NCI-H146 (cell line): ENCODE results near the gene HOMEZ.

Experiments
- DNase-seq: peaks from one replicate; lab custom pipeline; 2025; lab: John Stamatoyannopoulos, UW

Gene HOMEZ

DNA sequence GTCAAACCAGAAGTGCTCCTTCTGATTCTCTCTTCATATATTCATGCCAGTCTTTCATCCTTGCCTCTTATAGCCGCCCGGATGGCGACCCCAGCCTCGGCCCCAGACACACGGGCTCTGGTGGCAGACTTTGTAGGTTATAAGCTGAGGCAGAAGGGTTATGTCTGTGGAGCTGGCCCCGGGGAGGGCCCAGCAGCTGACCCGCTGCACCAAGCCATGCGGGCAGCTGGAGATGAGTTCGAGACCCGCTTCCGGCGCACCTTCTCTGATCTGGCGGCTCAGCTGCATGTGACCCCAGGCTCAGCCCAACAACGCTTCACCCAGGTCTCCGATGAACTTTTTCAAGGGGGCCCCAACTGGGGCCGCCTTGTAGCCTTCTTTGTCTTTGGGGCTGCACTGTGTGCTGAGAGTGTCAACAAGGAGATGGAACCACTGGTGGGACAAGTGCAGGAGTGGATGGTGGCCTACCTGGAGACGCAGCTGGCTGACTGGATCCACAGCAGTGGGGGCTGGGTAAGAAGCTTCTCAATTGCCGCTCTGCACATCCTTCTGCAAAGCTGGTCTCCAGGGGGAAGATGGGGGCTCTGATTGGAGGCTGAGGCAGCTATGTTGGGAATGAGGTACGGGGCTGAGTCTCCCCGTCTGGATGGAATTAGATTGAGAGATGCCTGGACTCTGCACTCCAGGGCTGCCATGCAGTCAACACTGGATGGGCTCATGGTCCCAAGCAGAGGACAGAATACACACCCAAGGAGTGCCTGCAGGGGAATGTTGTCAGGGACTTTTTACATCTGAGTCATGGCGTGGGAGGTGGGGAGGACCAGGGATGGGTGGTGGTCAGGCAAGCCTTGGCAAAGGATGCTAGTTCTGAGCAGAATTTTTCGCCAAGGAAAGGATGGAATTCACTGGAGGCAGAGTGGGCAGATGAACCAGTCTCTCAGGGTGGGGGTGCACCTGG, 22.0 kb upstream of the HOMEZ start:
- no peak for DNase-seq

DNA sequence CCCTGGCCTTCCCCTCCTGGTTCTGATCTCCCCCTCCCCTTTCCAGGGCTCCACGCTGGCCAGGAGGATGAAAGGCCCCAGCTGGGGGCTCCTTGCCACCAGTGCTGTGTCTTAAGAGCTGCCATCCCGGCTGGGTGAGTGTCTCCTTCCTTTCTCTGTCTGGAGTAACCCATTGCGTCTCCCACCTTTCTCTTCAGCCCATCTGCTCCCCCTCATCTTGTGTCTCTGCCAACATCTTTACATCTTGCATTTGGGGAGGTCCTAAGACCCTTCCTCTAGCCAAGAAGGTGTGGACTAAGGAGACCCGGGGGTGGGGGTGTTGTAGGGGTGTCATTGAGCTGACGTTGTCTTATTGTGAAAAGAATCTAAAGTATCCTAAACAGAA, 21.2 kb upstream of the HOMEZ start:
- DNase-seq: no peak

- peak; percentile 93 for DNase-seq
Observed at GRCh38 chr14:23306412-23307145, 20.6 kb upstream of the HOMEZ start, which contains the start of gene BCL2L2. TSS of gene BCL2L2 (plus strand) at chr14:23306833. CDS start at chr14:23307768, 935 bp downstream.

DNA sequence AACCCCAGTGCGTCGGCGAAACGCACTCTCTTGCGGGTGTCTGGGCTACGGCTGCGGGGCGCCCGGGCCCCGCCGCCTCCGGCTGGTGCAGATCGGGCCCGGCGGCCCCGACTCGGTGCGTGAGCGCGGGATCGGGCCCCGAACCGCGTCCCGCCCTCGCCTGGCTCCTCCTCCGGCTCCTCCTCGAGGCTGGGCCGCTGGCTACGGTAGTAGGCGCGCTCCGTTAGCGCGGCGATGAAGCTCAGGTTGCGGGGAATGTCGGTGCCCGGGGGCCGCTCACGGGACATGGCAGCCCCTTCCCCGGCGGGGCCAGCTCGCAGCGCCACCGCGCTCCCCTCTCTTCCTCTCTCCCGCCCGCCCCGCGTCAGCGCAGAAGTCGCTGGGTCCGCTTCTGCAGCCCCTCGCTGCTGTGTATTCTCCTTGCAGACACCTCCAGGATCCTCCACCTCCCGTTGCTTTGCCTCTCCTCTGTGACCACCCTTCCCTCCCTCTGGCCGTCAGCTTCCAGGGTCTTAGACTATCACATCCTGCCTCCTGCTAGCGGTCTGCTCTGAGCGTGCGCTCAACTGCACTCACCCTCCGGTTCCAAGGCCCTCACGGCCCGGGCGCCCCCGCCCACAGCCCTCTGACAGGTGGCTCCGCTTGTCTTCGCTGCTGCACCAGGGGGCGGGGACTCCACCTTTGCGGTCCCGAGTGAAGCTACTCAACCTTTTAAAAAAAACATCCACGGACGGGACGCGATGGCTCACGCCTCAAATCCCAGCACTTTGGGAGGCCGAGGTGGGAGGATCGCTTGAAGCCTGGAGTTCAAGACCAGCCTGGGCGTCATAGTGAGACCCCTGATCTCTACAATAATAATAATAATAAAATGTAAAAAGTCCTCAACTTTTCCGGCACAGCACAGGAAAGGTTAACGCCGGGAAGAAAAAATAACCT, 16.6 kb upstream of the HOMEZ start, which contains the start of gene PPP1R3E:
TSS of gene PPP1R3E (minus strand) at position 570 of the 936 bp plus-strand sequence. CDS start at position 287, 283 bp downstream.
- peak; percentile 84 for DNase-seq

- no peak for DNase-seq
Observed at GRCh38 chr14:23301969-23302289, 16.0 kb upstream of the HOMEZ start.

DNA sequence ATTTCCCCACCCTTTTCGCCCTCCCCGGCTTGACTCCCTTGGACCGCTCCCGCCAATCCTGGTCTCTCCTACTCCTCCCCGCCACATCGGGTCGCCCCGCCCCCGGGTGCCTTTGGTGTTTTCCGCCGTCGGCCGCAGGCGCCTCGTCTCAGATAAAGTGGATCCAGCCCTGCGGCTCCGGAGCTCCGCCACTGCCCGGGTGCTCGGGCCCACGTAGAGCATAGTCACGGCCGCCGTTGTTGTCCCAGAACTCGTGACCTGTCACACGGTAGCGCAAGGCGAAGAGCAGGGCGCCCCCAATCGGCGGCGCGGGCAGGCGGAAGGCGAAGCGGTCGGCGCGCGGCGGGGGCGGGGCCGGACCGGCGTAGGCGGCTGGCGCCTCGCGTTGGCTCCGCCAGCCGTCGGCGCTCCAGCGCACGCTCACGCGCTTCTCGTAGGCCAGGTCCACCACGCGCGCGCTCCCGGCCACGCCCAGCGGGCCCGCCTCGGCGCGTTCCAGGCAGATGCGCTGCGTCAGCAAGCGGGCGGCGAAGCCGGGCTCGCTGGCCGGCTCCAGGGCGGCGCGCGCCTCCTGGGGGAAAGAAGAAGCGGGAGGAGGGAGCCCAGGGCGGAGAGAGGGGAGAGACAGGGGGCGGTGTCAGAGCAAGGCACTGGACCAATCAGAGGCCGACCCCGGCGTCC, 15.5 kb upstream of the HOMEZ start:
- peak; percentile 98 for DNase-seq

DNA sequence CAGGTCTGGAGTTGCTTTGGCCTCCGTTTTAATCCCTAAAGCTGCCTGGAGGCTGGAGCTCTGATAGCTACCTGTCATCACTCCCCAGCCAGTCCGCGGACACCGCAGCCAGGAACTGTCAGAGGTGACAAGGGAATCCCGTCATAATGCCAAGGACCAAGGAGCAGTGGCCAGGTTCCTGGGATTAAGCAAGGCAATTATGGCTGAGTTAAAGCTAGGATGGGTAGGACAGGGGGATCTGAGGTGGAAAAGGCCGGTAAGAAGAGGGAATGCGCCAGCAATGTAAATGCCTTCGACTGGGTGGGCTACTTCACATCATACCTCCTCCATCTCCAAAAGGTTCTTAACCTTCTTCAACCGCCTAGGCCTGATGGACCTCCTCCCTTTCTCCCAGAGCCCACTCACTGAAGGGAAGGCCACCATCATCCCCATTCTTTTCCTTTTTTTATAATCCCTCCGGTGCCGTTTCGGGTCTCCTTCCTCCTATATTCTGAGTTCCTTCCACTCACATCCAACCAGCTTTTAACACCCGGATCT, 14.8 kb upstream of the HOMEZ start:
- peak; percentile 36 for DNase-seq

- no peak for DNase-seq
Observed at GRCh38 chr14:23299986-23300686, 14.2 kb upstream of the HOMEZ start.

GRCh38 chr14:23299211-23299957, 13.5 kb upstream of the HOMEZ start:
- DNase-seq: no peak

GRCh38 chr14:23297611-23298277, 11.8 kb upstream of the HOMEZ start:
- DNase-seq: no peak

DNA sequence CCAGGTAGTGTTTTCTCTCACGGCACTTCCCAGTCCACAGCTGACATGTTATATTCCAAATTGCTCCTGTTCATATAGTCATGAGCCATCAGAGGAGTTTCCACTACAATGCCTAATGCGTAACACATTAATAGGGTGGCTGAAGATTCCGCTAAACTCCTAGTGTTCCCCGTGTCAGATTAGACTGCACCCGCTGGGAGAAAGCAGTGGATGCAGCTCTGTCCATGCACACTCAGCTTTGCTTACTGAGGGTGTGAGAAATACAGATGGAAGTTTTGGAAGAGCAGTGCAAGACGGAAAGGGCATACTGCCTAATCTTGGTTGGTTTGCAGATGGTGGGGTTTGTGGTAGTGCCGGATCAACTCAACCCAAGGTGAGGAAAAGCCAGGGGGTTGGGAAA, 11.2 kb upstream of the HOMEZ start:
- no peak for DNase-seq

GRCh38 chr14:23296012-23296777, 10.3 kb upstream of the HOMEZ start:
- no peak for DNase-seq

DNA sequence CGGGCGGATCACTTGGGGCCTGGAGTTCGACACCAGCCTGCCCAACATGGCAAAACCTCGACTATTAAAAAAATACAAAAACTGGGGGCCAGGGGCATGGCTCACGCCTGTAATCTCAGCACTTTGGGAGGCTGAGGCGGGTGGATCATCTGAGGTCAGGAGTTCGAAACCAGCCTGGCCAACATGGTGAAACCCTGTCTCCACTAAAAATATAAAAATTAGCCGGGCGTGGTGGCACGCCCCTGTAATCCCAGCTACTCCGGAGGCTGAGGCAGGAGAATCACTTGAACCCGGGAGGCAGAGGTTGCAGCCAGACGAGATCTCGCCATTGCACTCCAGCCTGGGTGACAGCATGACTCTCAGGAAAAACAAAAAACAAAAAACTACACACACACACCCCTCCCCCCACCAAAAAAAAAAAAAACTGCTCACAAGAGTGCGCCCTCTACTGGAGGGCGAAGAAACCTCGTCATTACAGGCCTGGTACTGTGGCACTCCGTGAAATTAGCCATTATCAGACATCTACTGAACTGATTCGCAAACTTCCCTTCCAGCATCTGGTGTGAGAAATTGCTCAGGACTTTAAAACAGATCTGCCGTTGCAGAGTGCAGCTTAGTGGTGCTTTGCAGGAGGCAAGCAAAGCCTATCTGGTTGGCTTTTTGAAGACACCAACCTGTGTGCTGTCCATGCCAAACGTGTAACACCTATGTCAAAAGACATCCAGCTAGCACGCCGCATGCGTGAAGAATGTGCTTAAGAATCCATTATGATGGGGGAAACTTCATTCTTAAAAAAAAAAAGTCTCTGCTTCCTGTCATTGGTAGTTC, 9.0 kb upstream of the HOMEZ start:
- DNase-seq: peak; percentile 51

DNA sequence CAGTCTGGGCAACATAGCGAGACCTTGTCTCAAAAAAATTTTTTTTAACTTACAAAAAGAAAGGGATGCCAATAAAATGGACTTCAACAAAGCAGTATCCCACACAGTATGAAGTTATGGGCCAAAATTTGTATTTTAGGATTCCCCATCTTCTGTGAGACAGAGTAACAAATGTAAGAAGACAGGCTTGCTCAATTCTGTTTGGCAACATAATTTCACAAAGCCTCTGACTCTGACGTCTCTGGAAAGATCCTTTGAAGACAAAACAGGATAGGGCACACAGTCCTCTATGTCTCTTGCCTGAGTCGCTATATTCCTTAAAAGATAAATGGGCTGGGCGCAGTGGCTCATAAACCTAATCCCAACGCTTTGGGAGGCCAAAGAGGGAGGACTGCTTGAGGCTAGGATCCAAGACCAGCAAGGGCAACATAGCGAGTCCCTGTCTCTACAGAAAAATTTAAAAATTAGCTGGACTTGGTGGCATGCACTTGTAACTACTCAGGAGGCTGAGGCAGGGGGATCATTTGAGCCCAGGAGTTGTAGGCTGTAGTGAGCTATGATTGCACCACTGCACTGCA, 1.1 kb upstream of the HOMEZ start:
- DNase-seq: no peak

DNA sequence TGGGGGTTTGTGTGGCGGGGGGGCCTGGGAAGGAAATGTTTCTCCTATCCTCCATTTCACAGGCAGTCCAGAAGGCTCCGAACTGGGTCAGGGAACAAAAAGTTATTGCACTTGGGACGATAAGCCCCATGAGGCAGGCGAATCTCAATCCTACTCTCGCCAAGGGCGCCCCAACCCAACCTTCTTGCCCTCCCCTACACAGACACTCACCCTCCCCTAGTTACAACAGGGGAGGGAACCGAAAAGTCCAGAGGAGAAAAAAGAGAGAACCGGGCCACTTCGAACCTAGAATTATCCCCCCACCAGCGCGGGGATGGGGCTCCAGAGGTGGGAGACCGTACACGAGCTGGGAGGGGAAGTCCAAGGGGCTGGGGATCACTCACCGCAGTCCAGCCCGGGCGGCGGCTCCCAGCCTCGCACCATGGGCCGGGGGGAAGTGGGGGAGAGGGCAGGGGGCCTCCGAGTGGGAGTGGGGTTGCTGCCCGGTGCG, 357 bp downstream of the HOMEZ start:
- peak; percentile 53 for DNase-seq

GRCh38 chr14:23284654-23285529, 1.0 kb downstream of the HOMEZ start:
- DNase-seq: no peak
